NCI-H2029 treated with DMSO at 0.1 percent for 48 hours (cell line): ENCODE measurements around the gene TAF11L12.
"Not testable (repeated sequence)": the region's sequence is repeated elsewhere in the genome, so short reads cannot be mapped to it uniquely, and the experiment has no call there.

Experiments
- DNase-seq: peaks from one replicate; lab custom pipeline; 2025; lab: John Stamatoyannopoulos, UW

TAF11L12 gene

GRCh38 chr5:17610092-17610491 is at the start of gene TAF11L12:
Gene TAF11L12 (plus strand): TSS chr5:17610392.
- DNase-seq: not testable (repeated sequence)

GRCh38 chr5:17585658-17586057 is 24.5 kb upstream of the TAF11L12 start, which contains the start of gene TAF11L7:
Gene TAF11L7 (minus strand): TSS chr5:17585758.
- DNase-seq: not testable (repeated sequence)

- DNase-seq: not testable (repeated sequence)
These were observed 19.3 kb upstream of the TAF11L12 start, which contains the start of gene TAF11L8 for GRCh38 chr5:17590860-17591259. Gene TAF11L8 (minus strand): TSS chr5:17590960.

GRCh38 chr5:17594255-17594654 is 15.9 kb upstream of the TAF11L12 start, which contains the start of gene TAF11L9:
Gene TAF11L9 (minus strand): TSS chr5:17594394.
- DNase-seq: not testable (repeated sequence)

GRCh38 chr5:17597728-17598127 is 12.5 kb upstream of the TAF11L12 start, which contains the start of gene TAF11L10:
Gene TAF11L10 (minus strand): TSS chr5:17597828.
- DNase-seq: not testable (repeated sequence)

- DNase-seq: not testable (repeated sequence)
These were observed 6.3 kb upstream of the TAF11L12 start, which contains the start of gene TAF11L11 for GRCh38 chr5:17603880-17604279. Gene TAF11L11 (plus strand): TSS chr5:17604183.

- no peak for DNase-seq
These were observed 5.2 kb upstream of the TAF11L12 start for GRCh38 chr5:17604951-17605350.

GRCh38 chr5:17607461-17607860 is 2.7 kb upstream of the TAF11L12 start:
- DNase-seq: not testable (repeated sequence)

GRCh38 chr5:17614872-17615605 is 4.8 kb downstream of the TAF11L12 start:
- no peak for DNase-seq

GRCh38 chr5:17619354-17619753 is 9.2 kb downstream of the TAF11L12 start:
- no peak for DNase-seq

- no peak for DNase-seq
These were observed 10.4 kb downstream of the TAF11L12 start for GRCh38 chr5:17620627-17621026.

GRCh38 chr5:17625686-17626085 is 15.5 kb downstream of the TAF11L12 start:
- no peak for DNase-seq

- DNase-seq: not testable (repeated sequence)
These were observed 21.6 kb downstream of the TAF11L12 start, which contains the start of gene TAF11L13 for GRCh38 chr5:17631788-17632187. Gene TAF11L13 (plus strand): TSS chr5:17632088.

- no peak for DNase-seq
These were observed 24.0 kb downstream of the TAF11L12 start, which contains the start of gene TAF11L14 for GRCh38 chr5:17634160-17634559. Gene TAF11L14 (plus strand): TSS chr5:17634460.

GRCh38 chr5:17649232-17649631 is 39.0 kb downstream of the TAF11L12 start:
- DNase-seq: not testable (repeated sequence)

GRCh38 chr5:17655201-17655759 is 45.1 kb downstream of the TAF11L12 start:
- not testable (repeated sequence) for DNase-seq

GRCh38 chr5:17655921-17656320 is 45.7 kb downstream of the TAF11L12 start:
- DNase-seq: no peak
